GM18867 (cell line): ENCODE results near the gene TTC31.
"Not testable (repeated sequence)": the region's sequence is repeated elsewhere in the genome, so short reads cannot be mapped to it uniquely, and the experiment has no call there.

ENCODE experiments used
- ATAC-seq: cut with Tn5 transposase; IDR thresholded peaks from one replicate; pipeline ENCODE4 v1.9.1; 2021; ENCODE audit warnings: mild to moderate bottlenecking, moderate library complexity; ENCODE audit not compliant: unreplicated experiment

Gene TTC31

GRCh38 chr2:74482801-74483674 lies at the start of gene TTC31, which contains the start of gene CCDC142:
Gene TTC31, plus strand, starts transcription at chr2:74483081. Its CDS starts 15 bp downstream, at chr2:74483096.
Gene CCDC142, minus strand, starts transcription at chr2:74482998. Its CDS starts 161 bp downstream, at chr2:74482837.
- peak; percentile 90 for ATAC-seq

GRCh38 chr2:74436111-74436805 lies 46.6 kb upstream of the TTC31 start:
- no peak for ATAC-seq

- no peak for ATAC-seq
Measured at GRCh38 chr2:74436848-74437695, 45.8 kb upstream of the TTC31 start.

GRCh38 chr2:74438248-74438647 lies 44.6 kb upstream of the TTC31 start:
- ATAC-seq = no peak

- no peak for ATAC-seq
Measured at GRCh38 chr2:74439373-74439772, 43.5 kb upstream of the TTC31 start.

- ATAC-seq = no peak
Measured at GRCh38 chr2:74439803-74440377, 43.0 kb upstream of the TTC31 start.

- ATAC-seq = peak; percentile 95
Measured at GRCh38 chr2:74440378-74441169, 42.3 kb upstream of the TTC31 start.

GRCh38 chr2:74441170-74441689 lies 41.7 kb upstream of the TTC31 start:
- ATAC-seq = no peak

DNA sequence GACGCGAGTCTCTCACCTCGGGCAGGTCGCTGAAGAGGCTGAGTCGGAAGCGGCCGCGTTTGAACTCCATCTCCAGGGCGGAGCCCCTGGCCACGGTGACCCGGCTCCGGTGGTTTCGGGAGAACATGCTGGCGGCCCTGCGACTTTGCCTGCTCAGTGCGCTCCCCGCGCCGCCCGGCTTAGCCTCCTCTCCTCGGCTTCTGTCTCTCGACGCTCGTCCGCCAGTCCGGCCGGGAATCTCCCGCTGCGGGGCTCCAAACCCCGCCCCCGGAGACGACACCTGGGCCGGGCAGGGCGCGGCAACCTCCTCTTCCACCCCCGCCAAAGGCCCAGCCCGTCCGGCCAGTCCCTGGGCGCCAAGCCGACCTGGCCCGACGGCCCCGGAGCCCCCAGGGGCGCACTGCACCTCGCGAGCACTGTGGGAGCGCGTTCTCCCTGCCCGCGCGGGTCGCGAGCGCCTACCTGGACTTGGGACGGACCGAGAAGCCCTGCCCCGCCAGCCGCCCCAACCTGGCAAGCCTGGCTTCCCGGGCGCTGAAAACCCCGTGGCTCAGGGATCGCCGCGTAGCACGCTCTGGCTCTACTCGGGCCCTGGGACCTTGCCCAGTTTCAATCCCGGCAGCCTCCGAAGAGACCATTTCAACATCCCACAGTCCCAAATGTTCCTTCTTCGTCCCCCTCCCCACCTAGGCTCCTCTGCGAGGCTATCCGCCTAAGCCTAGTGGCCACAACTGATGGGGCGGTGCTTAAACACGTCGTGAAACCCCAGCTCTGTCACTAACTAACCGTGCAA lies 41.0 kb upstream of the TTC31 start, which contains the start of gene RTKN:
TSS of gene RTKN (minus strand) at position 248 of the 793 bp plus-strand sequence. CDS start at position 127, 121 bp downstream.
- no peak for ATAC-seq

GRCh38 chr2:74442483-74443297 lies 40.2 kb upstream of the TTC31 start:
- not testable (repeated sequence) for ATAC-seq

GRCh38 chr2:74444498-74445318 lies 38.2 kb upstream of the TTC31 start:
- no peak for ATAC-seq

DNA sequence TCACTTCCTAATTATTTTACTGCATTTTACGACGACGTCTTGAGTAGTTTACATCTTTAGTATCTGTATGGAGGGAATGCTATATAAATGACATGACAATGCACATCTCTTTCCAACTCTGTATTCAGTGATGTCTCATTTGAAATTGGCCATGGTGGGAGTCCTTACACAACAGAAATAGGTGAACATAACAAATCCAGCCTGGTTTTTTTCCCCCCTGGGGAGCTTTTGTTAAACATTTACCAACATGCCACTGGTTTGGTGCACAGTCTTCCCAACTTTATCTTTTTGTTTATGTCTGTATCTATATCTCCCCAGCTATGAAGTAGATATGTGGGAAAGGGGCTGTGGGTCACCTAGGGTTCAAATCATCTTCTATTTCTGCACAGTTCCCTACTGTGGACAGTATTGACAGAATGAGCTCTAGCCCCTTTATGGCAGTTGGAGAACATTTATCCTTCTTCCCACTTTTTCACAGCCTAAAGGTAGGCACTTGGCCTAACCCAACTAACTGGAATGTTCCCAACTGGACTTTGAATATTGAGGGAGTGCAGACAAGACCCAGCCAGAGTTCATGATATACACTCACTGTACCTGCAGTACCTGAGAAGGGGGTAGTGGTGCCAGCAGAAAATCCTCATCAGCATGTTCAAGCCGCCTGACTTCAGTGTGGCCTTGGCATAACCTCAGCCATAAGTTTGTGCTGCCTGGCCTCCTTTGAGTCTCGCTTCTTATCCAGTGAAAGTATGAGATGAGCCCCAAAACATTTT lies 35.5 kb upstream of the TTC31 start:
- no peak for ATAC-seq

GRCh38 chr2:74448771-74449170 lies 34.1 kb upstream of the TTC31 start:
- ATAC-seq = no peak

GRCh38 chr2:74450570-74451190 lies 32.2 kb upstream of the TTC31 start:
- ATAC-seq = no peak

DNA sequence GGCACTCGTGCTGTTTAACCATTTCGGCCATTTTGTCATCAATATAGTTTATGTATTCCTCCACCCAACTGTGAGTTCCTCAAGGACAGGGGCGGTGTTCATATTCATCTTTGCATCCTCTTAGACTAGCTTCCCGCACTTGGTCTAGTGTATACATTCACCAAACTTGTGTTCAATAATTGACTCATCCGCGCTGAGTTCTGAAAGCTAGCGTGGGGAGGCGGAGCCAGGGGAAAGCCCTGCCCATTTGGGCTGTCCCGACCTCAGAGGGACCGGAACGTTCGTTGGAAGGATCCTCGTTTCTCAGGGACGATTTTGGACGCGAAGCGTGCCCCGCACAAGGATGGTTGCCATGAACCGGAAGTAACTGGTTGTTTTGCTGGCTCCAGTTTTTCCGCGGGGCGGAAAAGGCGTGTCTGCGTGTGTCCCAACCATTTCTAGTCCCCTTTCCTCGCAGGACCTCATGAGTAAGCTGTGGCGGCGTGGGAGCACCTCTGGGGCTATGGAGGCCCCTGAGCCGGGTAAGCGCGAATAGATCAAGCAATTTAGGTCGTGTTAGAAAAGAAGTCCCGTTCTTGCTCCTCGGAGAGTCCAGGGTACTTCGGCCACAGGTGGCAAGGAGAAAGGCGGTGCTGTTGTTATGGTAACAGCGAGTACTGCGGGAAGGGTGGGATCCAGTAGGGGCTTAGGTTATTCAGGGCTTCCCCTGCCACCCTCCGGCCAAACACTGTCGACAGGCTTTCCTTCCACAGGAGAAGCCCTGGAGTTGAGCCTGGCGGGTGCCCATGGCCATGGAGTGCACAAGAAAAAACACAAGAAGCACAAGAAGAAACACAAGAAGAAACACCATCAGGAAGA lies 28.0 kb upstream of the TTC31 start, which contains the start of gene INO80B:
TSS of gene INO80B (plus strand) at position 434 of the 858 bp plus-strand sequence. CDS start at position 464, 30 bp downstream.
- peak; percentile 38 for ATAC-seq
